Measurements from ENCODE around the gene USP7. TPM values are rescaled to one million over a fixed set of nuclear protein-coding genes. Genes with fewer than 3 reads are reported as not detected.
"Not testable (repeated sequence)": the region's sequence is repeated elsewhere in the genome, so short reads cannot be mapped to it uniquely, and the experiment has no call there.

The USP7 gene
- total RNA-seq, 1 donor from 2014 or later = 96.9 TPM

DNA sequence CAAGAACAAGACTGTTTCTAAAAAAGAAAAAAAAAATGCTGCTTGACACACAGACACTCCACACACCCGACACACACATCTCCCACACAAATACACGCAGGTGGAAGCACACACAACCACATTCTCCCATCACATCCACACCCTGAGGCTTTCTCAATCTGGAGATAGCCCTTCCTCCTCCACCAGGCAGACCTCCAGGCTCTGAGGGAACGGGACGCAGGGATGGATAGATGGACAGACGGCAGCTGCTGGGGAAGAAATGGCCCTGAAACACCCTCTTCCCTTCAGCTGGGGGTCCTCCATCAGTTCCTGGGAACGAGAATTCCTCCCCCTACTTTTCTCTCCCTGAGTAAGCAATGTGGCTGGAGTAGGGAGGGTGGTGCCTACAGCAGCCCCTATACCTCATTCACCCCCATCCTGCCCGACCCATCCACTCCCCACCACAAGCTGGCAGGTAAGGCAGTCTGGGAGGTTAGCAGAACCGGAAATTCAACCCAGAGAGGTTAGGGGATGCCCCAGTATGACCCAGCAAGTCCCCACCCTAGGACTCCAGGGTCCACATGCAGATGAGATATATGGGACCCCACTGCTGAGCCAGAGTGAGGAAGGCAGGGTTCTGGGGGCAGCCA lies 85.7 kb downstream of the USP7 start:
- TF ChIP-seq, protein P1, sequence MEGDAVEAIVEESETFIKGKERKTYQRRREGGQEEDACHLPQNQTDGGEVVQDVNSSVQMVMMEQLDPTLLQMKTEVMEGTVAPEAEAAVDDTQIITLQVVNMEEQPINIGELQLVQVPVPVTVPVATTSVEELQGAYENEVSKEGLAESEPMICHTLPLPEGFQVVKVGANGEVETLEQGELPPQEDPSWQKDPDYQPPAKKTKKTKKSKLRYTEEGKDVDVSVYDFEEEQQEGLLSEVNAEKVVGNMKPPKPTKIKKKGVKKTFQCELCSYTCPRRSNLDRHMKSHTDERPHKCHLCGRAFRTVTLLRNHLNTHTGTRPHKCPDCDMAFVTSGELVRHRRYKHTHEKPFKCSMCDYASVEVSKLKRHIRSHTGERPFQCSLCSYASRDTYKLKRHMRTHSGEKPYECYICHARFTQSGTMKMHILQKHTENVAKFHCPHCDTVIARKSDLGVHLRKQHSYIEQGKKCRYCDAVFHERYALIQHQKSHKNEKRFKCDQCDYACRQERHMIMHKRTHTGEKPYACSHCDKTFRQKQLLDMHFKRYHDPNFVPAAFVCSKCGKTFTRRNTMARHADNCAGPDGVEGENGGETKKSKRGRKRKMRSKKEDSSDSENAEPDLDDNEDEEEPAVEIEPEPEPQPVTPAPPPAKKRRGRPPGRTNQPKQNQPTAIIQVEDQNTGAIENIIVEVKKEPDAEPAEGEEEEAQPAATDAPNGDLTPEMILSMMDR (IDR thresholded peaks at IDR 0.05; ENCODE audit: insufficient read depth, low read depth, low read length) = no peak
- TF ChIP-seq EZH2 (IDR thresholded peaks at IDR 0.05; ENCODE audit: insufficient read depth, low read length) = no peak
- no peak overlapping the region for H3K4me3 Mint-ChIP-seq (ENCODE audit: unreplicated experiment)
- H3K27me3 ChIP-seq (ENCODE audit: insufficient read depth, low read length) = no peaks in the 10 kb centered on the region
- no peaks in the 10 kb centered on the region for H3K36me3 ChIP-seq (ENCODE audit: insufficient read depth, low read length)
- H4K20me1 ChIP-seq (ENCODE audit: insufficient read depth, low read length) = no peaks in the 10 kb centered on the region
- peaks cover 11% of the 10 kb centered on the region for H3K4me1 ChIP-seq (ENCODE audit: insufficient read depth, low read length)
- H3K9me3 ChIP-seq (ENCODE audit: insufficient read depth, low read depth, low read length) = no peaks in the 10 kb centered on the region
- FAIRE-seq (no peak), DNase-seq (ENCODE audit: low read depth) (no peak)
- H3K36me3 Mint-ChIP-seq (ENCODE audit: low read depth, unreplicated experiment) = no peaks in the 10 kb centered on the region
- H3K9me3 Mint-ChIP-seq (ENCODE audit: unreplicated experiment) = no peaks in the 10 kb centered on the region
- peak overlapping the region; percentile 20 for H3K9ac ChIP-seq (ENCODE audit: low read length)
- peaks cover 7% of the 10 kb centered on the region for H3K4me1 Mint-ChIP-seq (ENCODE audit: low read depth, unreplicated experiment)
- H3K27ac ChIP-seq (ENCODE audit: low read depth, low read length) = peak overlapping the region; percentile 52
- no peaks in the 10 kb centered on the region for H3K27me3 Mint-ChIP-seq (ENCODE audit: low read depth, unreplicated experiment)
- peak overlapping the region; percentile 69 for H3K27ac Mint-ChIP-seq (ENCODE audit: unreplicated experiment)
- no peak overlapping the region for H3K4me3 ChIP-seq (ENCODE audit: insufficient read depth, low read depth, low read length)
- peak overlapping the region; percentile 69 for H3K4me2 ChIP-seq (ENCODE audit: low read length)
- no peaks in the 10 kb centered on the region for H3K79me2 ChIP-seq (ENCODE audit: insufficient read depth, low read length)
- no peak overlapping the region for H2AFZ ChIP-seq (ENCODE audit: low read depth, low read length)

DNA sequence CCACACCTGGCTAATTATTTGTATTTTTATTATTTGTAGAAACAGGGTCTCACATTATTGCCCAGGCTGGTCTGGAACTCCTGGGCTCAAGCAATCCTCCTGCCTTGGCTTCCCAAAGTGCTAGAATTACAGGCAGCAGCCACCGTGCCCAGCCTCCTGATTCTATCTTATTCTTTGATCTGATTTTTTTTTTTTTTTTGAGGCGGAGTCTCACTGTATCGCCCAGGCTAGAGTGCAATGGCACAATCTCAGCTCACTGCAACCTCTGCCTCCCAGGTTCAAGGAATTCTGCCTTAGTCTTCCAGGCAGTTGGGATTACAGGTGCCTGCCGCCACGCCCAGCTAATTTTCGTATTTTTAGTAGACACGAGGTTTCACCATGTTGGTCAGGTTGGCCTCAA lies 88.4 kb downstream of the USP7 start:
- not testable (repeated sequence) for H3K4me2 ChIP-seq (ENCODE audit: low read length); H4K20me1 ChIP-seq (ENCODE audit: insufficient read depth, low read length); H3K36me3 ChIP-seq (ENCODE audit: insufficient read depth, low read length); H3K4me3 ChIP-seq (ENCODE audit: insufficient read depth, low read depth, low read length); H3K9me3 Mint-ChIP-seq (ENCODE audit: unreplicated experiment); FAIRE-seq; H3K27ac Mint-ChIP-seq (ENCODE audit: unreplicated experiment); H3K79me2 ChIP-seq (ENCODE audit: insufficient read depth, low read length); H3K36me3 Mint-ChIP-seq (ENCODE audit: low read depth, unreplicated experiment); H3K27me3 Mint-ChIP-seq (ENCODE audit: low read depth, unreplicated experiment); H3K9me3 ChIP-seq (ENCODE audit: insufficient read depth, low read depth, low read length); H3K27ac ChIP-seq (ENCODE audit: low read depth, low read length); H3K27me3 ChIP-seq (ENCODE audit: insufficient read depth, low read length); H2AFZ ChIP-seq (ENCODE audit: low read depth, low read length); H3K4me3 Mint-ChIP-seq (ENCODE audit: unreplicated experiment); DNase-seq (ENCODE audit: low read depth); H3K9ac ChIP-seq (ENCODE audit: low read length)
- peaks cover 19% of the 10 kb centered on the region for H3K4me1 ChIP-seq (ENCODE audit: insufficient read depth, low read length)
- peaks cover 11% of the 10 kb centered on the region for H3K4me1 Mint-ChIP-seq (ENCODE audit: low read depth, unreplicated experiment)

DNA sequence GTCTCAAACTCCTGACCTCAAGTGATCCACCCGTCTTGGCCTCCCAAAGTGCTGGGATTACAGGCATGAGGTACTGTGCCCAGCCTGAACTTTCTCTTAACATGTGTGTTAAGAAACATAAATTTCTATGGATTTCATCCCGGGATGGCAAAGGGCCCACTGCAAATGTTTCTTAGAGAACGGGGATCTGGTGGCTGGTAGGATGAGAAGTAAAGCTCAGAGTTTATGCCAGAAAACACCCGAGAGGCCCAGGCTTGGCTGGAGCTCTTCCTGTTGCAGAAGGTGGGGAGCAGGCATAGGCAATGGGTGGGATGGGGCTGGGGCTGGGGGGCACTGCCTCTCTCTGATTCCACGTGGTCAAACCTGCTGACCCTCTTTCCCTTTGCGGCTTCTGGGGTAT lies 89.3 kb downstream of the USP7 start:
- Mint-ChIP-seq H3K27ac (ENCODE audit: unreplicated experiment) (peak overlapping the region; percentile 41), H3K4me3 (ENCODE audit: unreplicated experiment) (no peak overlapping the region), H3K36me3 (ENCODE audit: low read depth, unreplicated experiment) (no peaks in the 10 kb centered on the region), H3K9me3 (ENCODE audit: unreplicated experiment) (no peaks in the 10 kb centered on the region), H3K27me3 (ENCODE audit: low read depth, unreplicated experiment) (no peaks in the 10 kb centered on the region), H3K4me1 (ENCODE audit: low read depth, unreplicated experiment) (peaks cover 12% of the 10 kb centered on the region)
- no peak for TF ChIP-seq EZH2 (IDR thresholded peaks at IDR 0.05; ENCODE audit: insufficient read depth, low read length)
- TF ChIP-seq, protein P1 (IDR thresholded peaks at IDR 0.05; ENCODE audit: insufficient read depth, low read depth, low read length) = no peak
- no peaks in the 10 kb centered on the region for H3K36me3 ChIP-seq (ENCODE audit: insufficient read depth, low read length)
- no peaks in the 10 kb centered on the region for H3K79me2 ChIP-seq (ENCODE audit: insufficient read depth, low read length)
- H2AFZ ChIP-seq (ENCODE audit: low read depth, low read length) = no peak overlapping the region
- no peak overlapping the region for H3K9ac ChIP-seq (ENCODE audit: low read length)
- H3K9me3 ChIP-seq (ENCODE audit: insufficient read depth, low read depth, low read length) = no peaks in the 10 kb centered on the region
- peaks cover 22% of the 10 kb centered on the region for H3K4me1 ChIP-seq (ENCODE audit: insufficient read depth, low read length)
- H3K4me3 ChIP-seq (ENCODE audit: insufficient read depth, low read depth, low read length) = no peak overlapping the region
- no peak overlapping the region for H3K4me2 ChIP-seq (ENCODE audit: low read length)
- DNase-seq (ENCODE audit: low read depth) (no peak), FAIRE-seq (no peak)
- H3K27me3 ChIP-seq (ENCODE audit: insufficient read depth, low read length) = no peaks in the 10 kb centered on the region
- H3K27ac ChIP-seq (ENCODE audit: low read depth, low read length) = no peak overlapping the region
- no peaks in the 10 kb centered on the region for H4K20me1 ChIP-seq (ENCODE audit: insufficient read depth, low read length)

DNA sequence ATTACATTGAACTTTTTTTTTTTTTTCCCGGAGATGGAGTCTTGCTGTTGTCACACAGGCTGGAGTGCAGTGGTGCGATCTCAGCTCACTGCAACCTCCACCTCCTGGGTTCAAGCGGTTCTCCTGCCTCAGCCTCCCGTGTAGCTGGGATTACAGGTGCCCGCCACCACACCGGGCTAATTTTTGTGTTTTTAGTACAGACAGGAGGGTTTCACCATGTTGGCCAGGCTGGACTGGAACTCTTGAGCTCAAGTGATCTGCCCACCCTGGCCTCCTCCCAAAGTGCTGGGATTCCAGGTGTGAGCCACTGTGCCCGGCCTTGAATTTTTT lies 89.9 kb downstream of the USP7 start:
- H4K20me1 ChIP-seq (ENCODE audit: insufficient read depth, low read length); H3K27me3 ChIP-seq (ENCODE audit: insufficient read depth, low read length); H3K4me2 ChIP-seq (ENCODE audit: low read length); H3K4me3 Mint-ChIP-seq (ENCODE audit: unreplicated experiment); H3K36me3 ChIP-seq (ENCODE audit: insufficient read depth, low read length); H2AFZ ChIP-seq (ENCODE audit: low read depth, low read length); H3K27ac ChIP-seq (ENCODE audit: low read depth, low read length); H3K27me3 Mint-ChIP-seq (ENCODE audit: low read depth, unreplicated experiment); H3K36me3 Mint-ChIP-seq (ENCODE audit: low read depth, unreplicated experiment); H3K27ac Mint-ChIP-seq (ENCODE audit: unreplicated experiment); H3K9ac ChIP-seq (ENCODE audit: low read length); H3K9me3 ChIP-seq (ENCODE audit: insufficient read depth, low read depth, low read length); FAIRE-seq; DNase-seq (ENCODE audit: low read depth); H3K4me3 ChIP-seq (ENCODE audit: insufficient read depth, low read depth, low read length); H3K9me3 Mint-ChIP-seq (ENCODE audit: unreplicated experiment); H3K79me2 ChIP-seq (ENCODE audit: insufficient read depth, low read length): not testable (repeated sequence)
- H3K4me1 Mint-ChIP-seq (ENCODE audit: low read depth, unreplicated experiment) = peaks cover 15% of the 10 kb centered on the region
- H3K4me1 ChIP-seq (ENCODE audit: insufficient read depth, low read length) = peaks cover 25% of the 10 kb centered on the region

Data from astrocyte (in vitro differentiated cells and primary cell).